HG03520 (cell line): ENCODE results near the gene FADD.

Experiments used
- ATAC-seq: cut with Tn5 transposase; IDR thresholded peaks from one replicate; pipeline ENCODE4 v1.9.1; 2021; ENCODE audit warnings: mild to moderate bottlenecking, moderate library complexity; ENCODE audit not compliant: unreplicated experiment

FADD gene

DNA sequence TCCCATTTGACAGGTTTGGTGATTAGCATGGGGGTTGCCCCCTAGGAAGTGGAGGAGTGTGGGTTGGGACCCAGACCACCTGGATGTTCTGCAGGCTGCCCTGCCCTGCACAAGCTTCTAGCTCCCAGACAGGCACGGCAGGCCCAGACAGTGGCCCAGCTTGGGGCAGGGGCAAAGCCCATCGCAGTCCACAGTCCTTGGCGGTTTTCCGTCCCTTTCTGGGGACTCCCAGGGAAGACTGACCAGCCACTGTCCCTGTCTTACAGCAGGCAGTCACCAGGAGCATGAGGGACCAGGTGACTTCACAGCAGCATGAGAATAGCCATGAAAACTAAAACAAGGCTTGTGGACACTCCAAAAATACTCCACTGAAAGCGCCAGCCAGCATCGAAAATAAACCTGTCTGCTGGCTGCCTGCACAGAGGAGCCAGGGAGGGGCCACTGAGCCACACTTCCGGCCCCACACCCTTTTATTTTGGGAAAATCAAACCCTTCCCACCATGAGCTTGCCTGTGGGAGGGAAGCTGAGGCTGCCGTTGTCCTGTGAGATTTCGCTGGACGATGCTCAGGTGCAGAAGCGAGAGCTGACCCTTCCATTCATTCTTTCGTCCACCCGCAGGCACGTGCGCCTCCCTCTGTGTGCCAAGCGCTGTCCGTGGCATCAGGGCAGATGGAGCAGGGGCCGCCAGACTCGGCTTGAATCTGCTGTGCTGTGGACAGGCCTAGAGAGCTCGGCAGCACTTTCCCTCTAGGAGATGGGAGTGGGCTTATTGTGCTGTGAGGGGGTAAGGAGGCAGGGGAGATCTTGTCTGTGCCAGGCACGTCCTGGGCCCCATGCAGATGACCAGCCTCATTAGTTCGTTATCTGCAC, 28.0 kb downstream of the FADD start:
- ATAC-seq: no peak

DNA sequence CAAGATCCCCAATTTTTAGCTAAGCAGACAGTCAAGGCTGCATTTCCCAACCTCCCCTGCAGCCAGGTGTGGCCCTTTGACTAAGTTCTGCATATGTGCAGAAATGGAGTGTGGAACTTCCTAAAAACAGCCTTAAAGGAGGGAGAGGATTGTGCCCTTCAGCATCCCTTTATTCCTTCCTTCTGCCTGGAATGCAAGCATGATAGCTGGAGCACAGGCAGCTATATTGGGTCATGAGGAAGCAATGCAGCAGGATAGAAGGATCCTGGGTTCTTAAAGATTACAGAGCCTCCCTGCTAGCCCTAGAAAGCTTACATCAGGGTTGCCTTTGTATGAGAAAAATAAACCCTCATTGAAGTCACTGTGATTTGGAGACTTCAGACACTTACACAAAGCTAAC, 29.9 kb downstream of the FADD start:
- no peak for ATAC-seq

DNA sequence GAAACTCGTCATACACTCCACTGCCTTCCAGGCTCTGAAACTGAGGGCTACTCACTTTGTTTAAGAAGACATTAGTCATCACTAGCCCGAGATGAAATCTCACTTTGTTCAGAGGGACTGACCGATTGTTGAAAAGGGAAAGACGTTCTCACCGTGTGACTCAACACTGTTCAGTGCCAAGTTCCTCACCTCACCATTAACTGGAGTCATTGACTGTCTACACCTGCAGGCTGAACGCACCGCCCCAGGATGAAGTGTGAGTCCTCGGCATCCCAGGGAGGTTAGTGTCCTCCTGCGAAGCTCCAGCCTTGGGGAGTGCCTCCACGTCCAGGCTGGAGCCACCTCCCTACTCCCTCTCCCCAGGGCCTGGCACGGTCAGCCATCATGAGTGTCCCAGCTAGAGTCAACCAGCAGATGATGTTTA, 30.4 kb downstream of the FADD start:
- ATAC-seq: no peak

DNA sequence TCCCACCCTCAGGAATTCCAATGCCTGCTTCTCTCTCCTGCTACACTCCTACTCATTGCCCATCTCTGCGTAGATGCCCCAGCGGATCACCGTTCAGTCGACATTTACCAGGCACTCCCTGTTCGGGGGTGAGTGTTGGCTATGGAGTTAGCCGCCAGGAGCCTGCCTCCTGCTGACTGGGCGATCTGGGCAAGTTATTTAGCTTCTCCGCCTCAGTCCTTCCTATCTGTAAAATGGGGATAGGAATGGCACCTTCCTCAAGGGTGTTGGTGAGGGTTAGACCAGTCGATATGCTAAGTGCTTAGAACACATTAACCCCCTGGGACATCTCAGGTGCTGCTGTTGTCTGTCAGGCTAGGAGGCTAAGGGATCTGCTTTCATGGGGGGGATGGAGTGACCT, 30.9 kb downstream of the FADD start:
- ATAC-seq: no peak

DNA sequence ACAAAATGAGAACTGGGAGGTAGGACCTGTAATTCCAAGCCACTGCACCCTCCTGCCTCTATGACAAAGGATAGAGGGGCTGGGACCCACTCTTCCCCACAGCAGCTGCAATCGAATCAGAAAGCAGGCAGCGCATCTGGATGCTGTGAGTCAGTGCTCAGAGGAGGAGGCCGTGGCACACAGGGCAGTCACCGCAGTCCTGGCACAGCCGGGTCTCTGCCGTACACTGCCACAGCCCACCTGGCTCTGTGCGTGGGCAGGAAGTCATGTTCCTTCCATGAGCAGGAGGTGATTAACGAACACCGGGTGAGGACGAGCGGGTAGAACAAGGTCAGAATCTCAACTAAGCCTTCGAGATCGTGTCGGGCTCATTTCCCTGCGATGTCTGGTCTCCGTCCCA, 37.2 kb downstream of the FADD start:
- ATAC-seq: no peak

DNA sequence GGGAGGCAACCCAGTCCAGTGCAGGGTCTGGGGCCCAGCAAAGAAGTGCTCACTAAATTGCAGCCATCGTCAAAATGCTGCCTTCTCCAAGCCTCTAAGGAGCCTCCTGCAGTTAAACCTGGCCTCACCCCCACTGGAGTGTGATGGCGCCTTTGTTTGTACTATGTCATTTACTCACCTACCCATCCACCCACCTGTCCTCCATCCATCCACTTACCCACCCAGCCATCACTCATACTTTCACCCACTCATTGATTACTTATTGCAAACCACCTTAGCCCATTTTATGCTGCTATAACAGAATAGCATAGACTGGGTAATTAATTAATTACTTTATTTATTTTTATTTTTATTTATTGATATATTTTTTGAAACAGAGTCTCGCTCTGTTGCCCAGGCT, 38.6 kb downstream of the FADD start:
- no peak for ATAC-seq

DNA sequence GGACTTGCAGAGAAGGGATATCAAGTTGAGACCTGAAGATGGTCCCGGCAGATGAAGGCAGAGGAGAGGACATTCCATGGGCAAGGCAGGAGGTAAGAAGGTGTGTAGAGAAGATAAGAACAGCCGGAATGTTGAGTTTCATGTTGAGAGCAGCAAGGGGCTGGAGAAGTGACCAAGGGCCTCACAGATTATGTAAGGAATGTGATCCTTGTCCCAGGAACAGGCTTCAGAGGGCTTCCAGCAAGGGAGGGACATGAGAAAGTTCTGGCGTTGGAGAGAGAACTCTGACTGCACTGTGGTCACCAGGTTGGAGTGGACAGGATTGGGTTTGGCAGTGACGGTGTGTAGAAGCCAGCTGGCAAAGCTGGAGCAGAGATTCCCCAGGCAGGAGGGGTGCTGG, 39.8 kb downstream of the FADD start:
- no peak for ATAC-seq

DNA sequence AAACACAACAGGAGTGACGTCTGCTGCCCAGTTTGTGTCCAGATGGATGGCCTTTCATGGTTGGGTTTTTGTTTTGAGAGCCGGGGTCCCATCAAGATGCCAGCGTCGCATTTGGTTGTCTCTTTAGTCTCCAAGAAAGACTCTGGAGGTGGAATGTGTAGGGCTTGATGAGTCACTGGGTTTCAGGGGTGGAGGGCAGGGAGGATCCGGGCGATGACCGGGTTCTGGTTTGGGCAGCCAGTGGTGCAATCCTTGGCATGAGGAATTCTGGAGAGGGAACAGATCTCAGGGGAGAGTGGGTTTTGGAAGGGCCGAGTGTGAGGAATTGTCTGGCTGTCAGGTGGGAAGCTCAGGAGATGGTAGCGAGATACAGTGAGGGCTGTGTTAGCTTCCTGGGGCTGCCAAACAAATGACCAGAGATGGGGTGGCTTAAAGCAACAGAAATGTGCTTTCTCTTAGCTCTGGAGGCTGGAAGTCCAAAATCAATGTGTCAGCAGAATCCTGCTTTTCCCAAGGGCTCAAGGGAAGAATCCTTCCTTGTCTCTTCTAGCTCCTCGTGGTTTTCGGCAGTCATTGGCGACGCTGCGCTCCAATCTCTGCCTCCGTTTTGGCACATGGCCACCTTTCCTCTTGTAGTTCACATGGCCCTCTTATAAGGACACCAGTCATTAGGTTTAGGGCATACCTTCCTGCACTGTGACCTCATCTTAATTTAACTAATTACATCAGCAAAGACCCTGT, 41.0 kb downstream of the FADD start:
- no peak for ATAC-seq

DNA sequence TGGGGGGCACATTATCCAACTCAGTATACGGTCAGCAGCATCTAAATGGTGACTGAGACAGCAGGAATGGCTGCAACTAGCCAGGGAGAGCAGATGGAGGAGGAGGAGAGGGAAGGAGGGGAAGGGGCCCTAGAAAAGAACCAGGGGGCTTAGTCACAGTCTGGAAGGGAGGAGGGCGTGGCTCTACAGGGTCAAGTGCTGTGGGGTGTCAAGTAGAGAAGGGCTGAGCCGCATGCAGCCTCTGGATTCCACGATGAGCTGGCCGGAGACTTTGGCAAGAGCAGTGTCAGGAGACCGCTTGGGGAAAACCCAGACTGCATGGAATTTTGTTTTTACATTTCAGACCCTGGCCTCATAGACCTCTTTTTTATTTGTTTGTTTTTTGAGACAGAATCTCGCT, 41.6 kb downstream of the FADD start:
- no peak for ATAC-seq

DNA sequence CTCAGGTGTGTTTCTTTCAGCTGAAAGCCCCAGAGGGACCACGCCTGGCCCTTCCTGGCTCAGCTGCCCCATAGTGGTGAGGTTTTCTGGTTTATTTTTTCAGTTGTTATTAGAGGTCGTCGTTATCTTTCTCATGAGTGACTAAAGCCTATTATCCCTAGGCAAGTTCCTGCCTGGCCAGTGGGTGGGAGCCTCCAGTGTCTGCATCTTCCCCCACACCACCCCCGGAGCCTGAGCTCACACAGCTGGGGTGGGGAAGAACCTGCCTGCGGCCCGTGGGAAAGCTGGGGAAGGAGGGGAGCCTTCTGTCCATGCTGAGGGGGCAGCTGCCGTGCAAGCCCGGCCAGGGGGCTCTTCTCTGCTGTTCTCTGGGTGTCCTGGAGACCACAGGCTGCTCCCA, 43.1 kb downstream of the FADD start:
- no peak for ATAC-seq

DNA sequence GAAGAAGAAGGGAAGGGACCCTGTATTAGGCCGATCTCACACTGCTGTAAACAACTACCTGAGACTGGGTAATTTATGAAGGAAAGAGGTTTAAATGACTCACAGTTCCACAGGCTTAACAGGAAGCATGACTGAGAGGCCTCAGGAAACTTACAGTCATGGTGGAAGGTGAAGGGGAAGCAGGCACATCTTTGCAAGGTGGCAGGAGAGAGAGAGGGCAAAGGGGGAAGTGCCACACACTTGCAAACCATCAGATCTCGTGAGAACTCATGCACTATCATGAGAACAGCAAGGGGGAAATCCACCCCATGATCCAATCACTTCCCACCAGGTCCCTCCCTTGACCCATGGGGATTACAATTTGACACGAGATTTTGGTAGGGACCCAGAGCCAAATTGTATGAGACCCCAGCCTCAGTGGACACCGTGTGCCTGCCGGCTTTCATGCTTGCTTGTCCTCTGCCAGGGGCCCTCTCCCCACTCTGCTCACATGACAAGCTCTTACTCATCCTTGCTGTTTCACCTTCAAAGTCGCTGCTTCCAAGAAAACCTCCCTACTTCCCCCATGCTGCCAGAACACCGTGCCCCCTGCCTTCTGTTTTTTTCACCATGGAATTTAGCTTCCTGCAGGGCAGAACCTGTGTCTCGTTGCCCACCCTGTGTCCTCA, 44.1 kb downstream of the FADD start:
- no peak for ATAC-seq

DNA sequence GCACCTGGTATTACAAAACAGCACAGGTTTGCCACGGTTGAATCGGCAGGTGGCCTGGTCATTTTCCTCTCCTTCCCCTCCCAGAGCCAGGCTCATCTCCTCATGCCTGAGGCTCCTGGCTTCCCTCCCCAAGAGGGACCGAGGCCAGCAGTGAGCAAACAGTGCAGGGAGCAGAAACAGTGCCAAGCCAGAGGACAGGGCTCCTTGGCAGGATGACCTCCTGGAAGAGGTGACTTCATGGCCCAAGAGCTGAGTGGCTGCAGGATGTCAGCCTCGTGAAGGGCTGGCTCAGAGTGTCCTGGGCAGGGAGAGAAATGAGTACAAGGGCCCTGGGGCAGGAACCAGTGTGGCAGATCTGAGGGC, 44.6 kb downstream of the FADD start:
- no peak for ATAC-seq

DNA sequence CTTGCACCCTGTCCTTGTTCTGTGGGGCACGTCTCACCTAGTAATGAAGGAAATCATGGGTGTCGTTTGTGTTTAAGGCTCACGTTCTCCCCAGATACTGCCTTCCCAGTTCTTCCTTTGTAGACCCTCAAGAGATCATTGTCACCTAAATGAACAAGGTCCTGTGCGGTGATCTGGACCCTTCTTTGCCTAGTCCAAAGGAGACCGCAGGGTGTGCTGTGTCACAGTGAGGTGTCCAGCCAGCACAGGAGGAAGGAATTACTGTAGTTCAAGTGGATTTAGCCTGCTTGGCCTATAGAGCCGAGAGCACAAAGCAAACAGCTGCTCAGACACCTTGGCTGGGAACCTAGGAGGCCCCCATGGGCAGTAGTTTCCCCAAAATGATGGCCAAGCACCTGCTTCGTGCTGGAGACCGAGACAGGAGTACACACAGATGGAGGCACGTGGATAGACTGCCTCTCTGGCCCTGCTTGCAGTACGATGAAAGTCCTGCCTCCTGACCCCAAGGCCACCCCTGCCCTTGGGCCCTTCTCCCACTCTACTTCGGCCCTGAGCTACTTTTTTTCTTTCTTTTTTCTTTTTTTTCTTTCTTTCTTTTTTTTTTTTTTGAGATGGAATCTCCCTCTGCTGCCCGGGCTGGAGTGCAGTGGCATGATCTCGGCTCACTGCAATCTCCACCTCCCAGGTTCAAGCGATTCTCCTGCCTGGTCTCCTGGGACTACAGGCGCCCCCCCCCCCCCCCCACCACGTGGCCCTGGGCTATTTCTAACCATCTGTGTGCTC, 48.0 kb downstream of the FADD start:
- ATAC-seq: no peak

DNA sequence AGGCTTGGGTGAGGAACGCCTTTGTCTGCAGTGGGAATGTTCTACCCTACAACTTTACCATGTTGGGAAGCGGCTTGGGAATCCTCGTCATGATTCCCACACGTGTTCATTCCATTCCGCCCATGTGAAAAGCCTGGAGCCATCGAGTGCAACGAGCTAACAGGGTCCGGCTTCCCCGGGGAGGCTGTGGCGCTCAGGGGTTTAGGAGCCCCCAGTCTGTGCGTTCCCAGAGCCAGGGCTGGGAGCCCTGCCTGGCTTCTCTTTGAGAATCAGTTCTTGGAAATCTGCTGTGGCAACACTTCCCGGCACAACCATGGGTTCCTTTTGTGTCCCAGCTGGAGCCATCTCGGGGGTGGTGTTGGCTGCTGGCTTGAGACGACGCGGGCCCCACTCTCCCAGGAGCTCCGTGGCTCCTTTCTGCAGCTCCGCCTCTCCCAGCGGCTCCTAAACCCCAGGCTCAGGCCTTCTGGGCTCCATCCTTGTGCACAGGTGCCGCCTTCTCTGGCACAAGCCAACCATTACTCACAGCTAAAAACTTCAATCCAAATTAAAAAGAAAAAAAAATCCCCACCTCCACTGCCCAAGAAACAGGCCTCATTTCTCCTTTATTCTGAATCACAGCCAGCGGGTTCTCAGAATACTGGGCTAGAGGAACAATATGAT, 48.7 kb downstream of the FADD start:
- no peak for ATAC-seq

DNA sequence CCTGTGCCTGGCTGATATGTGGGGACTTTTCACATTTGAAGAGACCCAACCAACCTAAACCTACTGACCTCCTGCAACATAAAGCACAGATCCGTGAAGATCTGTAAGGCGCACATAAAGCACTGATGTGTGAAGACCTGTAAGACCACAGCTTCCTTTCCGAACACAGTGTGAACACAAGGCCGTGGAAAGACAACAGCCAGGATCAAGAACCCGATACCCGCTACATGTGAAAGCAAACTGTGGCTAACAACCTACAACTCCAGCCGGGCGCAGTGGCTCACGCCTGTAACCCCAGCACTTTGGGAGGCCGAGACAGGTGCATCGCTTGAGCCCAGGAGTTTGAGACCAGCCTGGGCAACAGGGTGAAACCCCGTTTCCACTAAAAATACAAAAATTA, 49.7 kb downstream of the FADD start:
- ATAC-seq: no peak

DNA sequence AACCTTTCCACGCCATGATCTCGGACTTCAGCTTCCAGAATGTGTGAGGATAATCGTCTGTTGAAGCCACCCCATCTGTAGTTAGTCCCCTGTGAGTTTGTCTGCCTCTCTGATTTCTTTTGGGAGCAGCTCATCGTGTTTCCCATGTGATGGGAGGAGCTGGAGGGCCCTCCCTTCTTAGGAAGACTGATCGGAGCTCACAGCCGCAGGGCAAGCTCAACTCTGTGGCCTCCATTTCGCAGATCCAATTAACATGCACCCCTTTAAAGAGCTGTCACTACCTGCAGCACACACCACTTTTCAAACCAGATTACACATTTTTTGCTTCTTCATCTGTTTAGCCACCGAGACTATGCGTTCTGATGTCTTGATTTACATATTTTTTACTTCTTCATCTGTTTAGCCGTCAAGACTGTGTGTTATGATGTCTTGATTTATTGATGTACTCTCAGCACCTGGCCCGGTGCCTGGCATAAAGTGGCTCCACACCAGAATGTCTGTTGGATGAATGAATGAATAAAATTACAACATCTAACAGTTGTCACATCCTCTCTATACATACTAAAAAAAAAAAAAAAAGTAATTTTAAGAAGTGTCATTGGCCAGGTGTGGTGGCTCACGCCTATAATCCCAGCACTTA, 52.5 kb downstream of the FADD start:
- no peak for ATAC-seq
